GM19035 (cell line): ENCODE results near the gene GOLGA6L10.
A peak's percentile ranks its signal among the peaks of the same experiment; 100 is the strongest.
"Not testable (repeated sequence)": the region's sequence is repeated elsewhere in the genome, so short reads cannot be mapped to it uniquely, and the experiment has no call there.

Experiments used
- ATAC-seq: cut with Tn5 transposase; IDR thresholded peaks from one replicate; pipeline ENCODE4 v1.9.1; 2021; ENCODE audit not compliant: unreplicated experiment

The GOLGA6L10 gene, protein sequence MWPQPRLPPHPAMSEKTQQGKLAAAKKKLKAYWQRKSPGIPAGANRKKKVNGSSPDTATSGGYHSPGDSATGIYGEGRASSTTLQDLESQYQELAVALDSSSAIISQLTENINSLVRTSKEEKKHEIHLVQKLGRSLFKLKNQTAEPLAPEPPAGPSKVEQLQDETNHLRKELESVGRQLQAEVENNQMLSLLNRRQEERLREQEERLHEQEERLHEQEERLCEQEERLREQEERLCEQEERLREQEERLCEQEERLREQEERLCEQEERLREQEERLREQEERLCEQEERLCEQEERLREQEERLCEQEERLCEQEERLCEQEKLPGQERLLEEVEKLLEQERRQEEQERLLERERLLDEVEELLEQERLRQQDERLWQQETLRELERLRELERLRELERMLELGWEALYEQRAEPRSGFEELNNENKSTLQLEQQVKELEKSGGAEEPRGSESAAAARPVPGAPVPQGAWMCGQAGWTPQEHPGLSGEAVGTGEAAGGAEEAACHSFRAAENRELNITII

DNA sequence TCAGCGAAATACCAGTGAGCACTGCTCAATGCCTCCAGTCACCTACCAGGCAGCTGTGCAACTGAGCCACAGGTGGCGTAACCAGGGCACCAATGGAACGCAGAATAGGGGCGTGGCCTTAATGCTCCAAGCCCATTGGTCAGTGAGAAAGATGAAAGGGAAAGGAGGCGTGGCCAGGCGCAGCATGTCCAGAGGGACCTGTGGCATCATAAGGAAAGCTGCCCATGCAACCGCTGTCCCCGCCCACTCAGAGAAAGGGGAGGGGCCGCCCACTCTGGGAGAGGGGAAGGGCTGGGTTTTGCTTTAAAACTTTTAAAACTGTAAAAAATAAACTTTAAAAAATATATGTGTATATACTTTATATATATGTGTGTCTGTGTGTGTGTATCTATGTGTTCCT lies at the start of gene GOLGA6L10:
Gene GOLGA6L10 (minus strand): TSS at position 101 of the 400 bp plus-strand sequence. CDS start 100 bp downstream, at position 1.
- ATAC-seq = not testable (repeated sequence)

DNA sequence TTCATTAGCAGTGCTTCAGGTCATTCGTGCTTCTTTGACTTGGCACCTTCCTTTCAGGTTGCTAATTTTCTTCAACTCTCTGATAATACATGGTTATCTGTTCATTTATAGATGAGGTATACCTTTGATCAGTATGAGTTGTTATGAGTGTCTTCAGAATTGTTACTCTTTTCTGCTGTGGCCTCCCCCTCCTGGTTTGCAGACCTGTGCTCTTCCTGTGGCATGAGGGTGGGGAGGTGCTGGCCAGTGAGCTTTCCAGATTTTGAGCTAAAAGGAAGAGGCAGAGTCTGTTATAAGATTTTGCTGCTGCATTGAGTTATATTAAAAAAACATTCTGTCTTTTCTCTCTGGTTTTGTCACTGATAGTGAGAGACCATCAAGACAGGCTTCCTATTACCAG lies 49.5 kb upstream of the GOLGA6L10 start:
- ATAC-seq = no peak

DNA sequence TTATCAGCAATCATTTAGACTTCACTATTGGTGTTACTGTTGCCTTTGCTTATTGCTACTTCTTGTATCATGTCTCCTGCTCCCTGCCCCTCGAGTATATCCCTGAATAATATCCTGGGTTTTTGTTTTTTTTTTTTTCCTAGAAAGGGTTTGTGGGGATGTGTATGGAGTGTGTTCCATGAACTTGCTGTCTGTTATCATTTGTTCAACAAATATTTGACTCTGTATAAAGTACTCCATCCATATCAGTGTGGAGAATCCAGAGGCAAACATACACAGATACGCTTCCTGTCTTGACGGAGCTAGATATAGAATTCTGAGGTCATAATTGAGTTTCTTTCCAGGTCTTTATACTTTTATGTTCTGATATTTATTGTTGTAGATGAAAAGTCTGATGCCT lies 48.5 kb upstream of the GOLGA6L10 start:
- no peak for ATAC-seq

DNA sequence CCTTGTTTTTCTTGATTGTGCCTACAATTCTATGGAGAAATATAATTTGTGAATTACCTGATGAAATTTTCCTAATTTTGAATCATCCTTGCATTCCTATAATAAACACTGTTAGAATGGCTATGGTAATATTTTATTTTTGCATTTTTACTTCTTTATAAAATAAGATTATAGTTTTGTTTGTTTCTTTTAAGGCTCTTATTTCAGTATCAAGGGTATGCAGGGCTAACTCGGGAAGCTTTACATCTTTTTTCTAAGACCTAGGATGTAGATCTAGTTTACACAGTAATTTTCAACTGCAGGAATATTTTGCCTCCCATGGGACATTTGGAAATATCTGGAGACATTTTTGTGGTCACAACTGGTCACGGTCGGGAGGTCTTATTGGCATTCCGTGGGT lies 46.5 kb upstream of the GOLGA6L10 start:
- not testable (repeated sequence) for ATAC-seq

DNA sequence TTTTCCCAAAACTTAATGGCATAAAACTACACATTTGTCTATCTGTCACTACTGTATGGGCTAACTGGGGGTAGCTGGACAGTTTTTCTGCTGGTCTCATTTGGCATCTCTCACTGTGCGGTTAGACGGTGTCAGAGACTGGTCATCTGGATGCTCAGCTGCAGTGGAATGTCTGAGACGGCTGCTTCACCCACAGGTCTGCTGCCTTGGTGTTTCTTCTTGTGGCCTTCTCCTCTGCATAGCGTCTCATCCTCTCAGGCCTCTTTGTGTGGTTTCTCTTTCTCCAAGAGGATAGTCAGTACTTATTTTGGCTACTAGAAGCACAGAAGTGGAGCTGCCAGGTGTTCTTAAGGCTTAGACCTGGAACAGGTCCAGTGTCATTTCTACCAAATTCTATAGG lies 44.4 kb upstream of the GOLGA6L10 start:
- no peak for ATAC-seq

DNA sequence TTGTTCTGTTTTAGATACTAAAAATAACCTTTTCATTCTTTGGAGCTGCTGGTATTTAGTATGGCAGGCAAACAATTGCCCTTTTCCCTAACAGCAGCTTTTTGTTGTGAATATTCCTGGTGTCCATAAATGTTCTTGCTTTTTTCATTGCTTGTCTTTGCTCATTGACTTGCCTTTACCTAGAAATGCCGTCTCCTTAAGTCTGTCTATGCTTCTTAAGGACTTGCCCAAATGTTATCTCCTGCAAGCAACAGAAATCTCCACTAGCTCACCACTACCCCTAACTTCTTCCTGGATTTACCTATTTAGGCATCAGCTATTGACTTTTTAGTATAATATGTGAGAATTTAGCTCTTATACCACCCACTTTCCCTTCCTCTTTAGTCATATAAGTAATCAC lies 42.8 kb upstream of the GOLGA6L10 start:
- ATAC-seq = not testable (repeated sequence)

DNA sequence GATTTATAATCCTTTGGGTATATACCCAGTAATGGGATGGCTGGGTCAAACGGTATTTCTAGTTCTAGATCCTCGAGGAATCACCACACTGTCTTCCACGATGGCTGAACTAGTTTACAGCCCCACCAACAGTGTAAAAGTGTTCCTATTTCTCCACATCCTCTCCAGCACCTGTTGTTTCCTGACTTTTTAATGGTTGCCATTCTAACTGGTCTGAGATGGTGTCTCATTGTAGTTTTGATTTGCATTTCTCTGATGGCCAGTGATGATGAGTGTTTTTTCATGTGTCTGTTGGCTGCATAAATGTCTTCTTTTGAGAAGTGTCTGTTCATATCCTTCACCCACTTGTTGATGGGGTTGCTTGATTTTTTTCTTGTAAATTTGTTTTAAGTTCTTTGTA lies 40.9 kb upstream of the GOLGA6L10 start:
- not testable (repeated sequence) for ATAC-seq

DNA sequence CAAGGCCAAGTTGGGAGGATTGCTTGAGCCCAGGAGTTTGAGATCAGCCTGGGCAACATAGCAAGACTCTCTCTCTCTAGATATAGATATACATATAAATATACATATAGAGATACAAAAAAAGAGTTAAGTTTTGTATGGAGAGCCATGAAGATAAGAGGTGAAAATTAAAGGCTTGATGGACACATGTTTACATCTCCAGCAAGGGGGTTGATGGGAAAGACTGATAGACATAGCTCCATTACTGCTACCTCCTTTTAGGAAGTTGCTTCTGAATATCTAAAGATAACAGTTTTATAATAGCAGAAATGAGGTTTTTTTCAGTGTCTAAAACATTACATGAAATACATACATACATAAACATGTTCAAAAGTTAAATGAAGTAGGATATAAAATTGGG lies 37.9 kb upstream of the GOLGA6L10 start:
- ATAC-seq = not testable (repeated sequence)

DNA sequence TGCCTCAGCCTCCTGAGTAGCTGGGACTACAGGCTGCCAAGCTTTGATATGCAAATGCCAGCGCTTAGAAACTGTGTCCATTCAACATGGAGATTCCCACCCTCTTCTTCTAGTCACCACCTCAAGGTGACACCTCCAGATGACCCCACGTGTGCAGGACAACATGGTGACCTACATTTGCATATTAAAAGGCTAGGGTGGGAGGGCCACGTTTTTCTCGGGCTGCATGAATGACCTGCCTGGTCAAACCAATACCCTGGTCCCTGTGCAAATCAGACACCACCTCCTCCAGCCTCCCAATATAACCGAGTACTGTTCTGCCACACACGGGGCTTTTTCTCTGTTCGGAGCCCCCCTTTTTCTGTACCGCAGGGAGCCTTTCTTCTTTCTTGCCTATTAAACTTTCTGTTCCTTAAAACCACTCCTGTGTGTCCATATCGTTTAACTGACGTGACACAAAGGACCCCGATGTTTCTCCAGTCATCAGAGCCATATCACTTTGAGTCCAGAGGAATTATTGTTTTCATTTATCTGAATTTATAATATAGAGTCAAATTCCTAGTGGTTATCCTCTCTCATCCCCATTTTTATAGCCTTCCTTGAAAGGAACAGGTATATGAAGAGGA lies 32.2 kb upstream of the GOLGA6L10 start:
- ATAC-seq = not testable (repeated sequence)

DNA sequence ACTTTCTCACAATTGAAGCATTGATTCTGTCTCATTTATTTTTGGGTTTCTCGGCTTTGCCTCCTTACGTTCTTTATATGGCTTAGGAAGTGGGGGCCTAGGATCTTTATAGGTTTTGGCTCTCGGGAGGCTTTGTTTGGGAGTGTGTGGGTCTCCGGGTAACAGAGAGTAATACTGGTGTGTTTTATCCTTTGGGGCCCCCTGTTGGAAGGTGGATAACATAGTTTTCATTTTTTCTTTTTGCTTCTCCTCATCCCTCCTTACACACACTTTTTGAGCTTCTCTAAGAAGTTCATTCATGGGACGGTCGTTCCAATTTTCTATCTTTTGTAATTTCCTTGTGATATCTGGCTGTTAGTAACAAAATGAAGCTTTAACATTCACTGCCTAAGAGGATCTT lies 30.3 kb upstream of the GOLGA6L10 start:
- not testable (repeated sequence) for ATAC-seq

DNA sequence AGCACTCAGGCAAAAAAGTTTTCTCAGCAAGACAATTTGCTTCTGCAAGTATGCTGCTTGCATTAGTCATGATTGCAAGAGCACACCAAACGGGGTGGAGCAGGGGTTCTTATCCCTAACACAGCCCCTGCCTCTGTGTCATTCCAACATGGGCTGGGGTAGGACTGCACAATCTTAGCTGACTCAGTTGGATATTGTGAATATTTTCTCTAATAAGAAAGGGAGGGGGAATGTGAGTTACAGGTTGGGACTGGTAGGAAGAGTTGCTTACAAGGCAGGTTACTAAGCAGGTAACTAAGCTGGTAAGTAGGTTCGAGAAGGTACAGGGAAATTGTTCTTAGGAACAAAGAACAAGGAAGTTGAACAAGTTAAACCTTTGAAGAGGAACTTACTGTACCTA lies 24.4 kb upstream of the GOLGA6L10 start:
- not testable (repeated sequence) for ATAC-seq

DNA sequence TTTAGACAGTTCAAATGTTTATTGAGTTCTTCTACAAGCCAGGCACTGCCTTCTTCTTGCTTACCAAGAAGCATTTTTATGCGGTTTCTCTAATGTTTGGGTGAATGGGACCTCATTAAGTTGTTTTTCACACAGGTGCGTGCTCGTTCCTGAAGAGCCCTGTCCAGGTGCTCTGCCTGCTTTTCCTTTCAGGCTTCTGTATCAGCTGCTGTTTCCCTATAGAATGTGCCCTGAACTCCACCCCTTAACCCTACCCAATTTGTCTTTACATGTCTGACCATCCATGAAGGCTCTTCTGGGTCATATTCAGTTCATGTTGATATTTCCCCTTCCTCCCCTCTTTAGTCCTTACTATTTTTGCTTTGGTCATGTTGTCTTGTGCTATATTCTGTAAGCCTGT lies 22.4 kb upstream of the GOLGA6L10 start:
- no peak for ATAC-seq

DNA sequence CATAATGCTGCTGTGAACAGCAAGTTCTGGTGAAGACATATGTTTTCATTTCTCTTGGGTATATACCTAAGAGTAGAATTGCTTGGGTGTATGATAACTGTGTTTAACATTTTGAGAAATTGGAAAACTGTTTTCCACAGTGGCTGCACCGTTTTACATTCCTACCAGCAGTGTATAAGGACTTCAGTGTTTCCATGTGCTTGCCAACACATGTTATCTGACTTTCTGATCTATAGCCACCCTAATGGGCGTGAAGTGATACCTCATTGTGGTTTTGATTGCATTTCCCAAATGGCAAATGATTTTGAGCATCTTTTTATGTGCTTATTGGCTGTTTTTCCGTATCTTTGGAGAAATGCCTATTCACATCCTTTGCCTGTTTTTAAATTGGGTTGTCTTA lies 18.5 kb upstream of the GOLGA6L10 start:
- ATAC-seq = not testable (repeated sequence)

DNA sequence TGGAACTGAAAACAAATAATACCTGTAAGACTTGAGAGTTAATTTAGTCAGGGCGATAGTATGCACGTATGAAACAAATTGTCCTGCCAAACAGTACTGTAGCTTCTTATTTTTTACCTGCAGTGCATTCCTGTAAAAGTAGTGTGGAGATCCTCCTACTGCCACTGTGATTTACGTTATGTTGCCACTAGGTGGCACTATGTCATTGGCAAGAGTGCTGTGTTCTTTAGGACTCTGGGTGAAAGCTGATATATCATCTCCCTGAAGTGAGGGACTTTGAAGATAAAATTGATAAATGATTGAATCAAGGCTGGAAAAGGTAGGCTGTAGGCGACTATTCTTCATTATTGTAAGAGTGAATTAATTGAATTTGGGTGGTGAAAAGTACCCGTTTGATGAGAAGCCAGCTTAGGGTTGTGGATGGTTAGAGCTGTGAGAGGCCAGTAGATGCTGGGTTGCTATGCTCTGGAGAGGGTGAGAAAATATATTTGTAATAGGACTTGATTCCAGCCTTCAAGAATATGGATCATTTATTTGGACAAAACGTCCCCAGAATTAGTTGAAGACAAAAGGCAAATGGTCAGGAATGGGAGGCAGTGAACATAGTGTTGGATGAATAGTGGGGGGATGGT lies 16.5 kb upstream of the GOLGA6L10 start:
- ATAC-seq = peak; percentile 91

DNA sequence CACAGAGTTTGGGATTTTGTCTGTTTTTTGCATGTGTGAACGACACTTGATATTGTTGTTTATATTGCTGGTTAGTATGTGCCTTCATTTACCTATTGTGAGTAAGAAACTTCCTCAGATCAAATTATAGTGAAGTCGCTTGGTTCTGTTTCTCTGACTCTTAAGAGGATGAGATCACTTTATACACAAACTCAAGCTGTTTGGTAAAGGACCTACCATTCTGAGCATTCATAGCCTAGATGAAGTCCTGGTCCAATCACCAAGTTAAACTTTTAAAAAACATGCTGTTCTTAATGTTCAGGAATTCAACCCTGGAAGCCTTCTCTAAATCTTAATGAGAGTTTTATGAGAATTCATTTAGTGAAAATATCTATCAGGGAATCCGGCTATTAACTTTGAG lies 15.3 kb upstream of the GOLGA6L10 start:
- ATAC-seq = not testable (repeated sequence)

DNA sequence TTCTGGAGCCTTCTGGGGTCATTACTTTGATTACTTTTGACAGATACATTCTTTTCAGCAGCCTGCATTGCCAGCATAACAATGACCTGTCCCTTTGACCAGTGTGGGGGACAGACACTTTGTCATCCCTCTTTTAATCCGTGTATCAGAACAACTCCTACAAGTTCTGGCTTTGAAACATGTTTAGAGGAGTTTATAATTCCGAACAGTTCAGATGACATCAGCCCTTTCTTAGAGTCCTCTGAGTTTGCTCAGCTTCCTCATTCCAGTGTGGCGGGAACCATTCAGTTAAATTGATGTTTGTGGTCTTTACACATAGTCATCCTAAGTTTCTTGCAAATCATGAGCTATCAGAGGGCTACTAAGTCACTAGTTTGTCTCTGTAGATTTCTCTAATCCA lies 13.5 kb upstream of the GOLGA6L10 start:
- ATAC-seq = not testable (repeated sequence)

DNA sequence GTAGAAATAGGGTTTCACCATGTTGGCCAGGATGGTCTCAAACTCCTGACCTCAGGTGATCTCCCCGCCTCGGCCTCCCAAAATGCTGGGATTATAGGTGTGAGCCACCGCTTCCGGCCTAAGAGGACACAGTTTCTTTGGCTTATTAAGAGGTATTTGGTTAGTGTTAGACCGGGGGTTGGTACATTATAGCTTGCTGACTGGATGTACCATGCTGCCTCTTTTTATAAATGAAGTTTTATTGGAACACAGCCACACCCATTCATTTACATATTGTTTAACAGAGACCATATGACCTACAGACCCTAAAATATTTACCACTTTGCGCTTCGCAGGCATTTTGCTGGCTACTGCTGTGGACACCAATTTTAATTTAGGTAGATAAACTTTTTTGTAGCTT lies 11.3 kb upstream of the GOLGA6L10 start:
- not testable (repeated sequence) for ATAC-seq

DNA sequence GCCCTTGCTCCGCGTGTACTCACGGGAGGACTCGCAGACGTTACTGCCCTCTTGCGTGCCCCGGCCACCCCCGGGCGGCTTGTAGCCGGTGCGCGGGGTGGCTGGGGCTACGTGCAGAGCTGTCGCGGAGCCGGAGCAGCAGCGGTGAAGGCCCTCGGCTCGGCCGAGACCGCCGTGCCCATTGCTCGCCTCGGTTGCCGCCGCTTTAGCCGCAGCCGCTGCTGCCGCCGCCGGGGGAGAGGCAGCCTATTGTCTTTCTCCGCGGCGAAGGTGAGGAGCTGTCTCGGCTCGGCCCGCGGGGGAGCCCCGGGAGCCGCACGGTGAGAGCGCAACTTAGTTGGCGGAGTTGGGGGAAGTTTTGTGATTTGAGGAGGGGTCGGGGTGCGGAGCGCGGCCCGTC lies 5.8 kb upstream of the GOLGA6L10 start:
- not testable (repeated sequence) for ATAC-seq

DNA sequence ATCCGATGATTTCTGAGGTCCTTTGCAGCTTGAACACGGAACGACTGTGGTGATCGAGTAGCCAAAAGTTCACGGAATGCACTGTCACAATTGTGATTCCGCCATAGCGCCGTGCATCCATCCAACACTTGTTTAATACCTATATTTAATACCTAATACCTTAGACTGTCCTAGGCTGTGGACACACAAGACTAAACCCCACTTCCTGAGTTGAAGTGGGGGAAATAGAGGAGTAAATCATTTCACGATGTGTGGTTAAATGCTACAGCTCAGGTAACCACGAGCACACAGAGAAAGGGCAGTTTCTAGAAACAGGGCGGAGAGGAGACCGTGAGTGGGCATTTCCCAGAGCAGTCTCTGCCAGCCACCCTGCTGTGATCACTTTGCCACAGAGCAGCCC lies 5.3 kb upstream of the GOLGA6L10 start:
- ATAC-seq = not testable (repeated sequence)

DNA sequence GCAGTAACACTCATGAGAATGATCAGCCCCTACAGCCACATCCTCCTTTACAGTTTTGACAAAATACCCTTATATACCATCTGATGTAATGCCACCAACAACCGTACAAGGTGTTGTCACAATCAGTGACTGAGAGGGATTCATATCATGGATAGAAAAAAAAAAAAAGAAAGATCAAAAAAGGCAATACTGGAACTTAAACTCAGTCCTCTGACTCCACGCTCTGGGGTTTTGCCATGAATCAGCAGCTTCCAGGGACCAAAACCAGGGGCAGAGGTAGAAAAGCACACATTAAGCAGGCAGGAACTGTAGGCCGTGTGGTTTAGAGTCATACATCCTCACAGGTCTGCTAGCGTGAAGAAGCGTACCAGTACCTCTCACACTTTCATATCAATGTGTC lies 1.6 kb downstream of the GOLGA6L10 start:
- not testable (repeated sequence) for ATAC-seq

DNA sequence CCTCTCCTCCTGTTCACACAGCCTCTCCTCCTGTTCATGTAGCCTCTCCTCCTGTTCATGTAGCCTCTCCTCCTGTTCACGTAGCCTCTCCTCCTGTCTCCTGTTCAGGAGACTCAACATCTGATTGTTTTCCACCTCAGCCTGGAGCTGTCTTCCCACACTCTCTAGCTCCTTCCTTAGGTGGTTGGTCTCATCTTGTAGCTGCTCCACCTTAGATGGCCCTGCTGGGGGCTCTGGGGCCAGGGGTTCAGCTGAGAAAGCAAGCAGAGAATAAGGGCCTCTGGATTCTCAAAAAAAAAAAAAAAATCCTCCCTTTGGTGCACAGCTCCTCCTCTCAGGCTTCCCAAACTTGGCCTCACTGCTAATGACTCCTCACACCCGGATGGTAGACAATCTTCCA lies 4.1 kb downstream of the GOLGA6L10 start:
- ATAC-seq = not testable (repeated sequence)

DNA sequence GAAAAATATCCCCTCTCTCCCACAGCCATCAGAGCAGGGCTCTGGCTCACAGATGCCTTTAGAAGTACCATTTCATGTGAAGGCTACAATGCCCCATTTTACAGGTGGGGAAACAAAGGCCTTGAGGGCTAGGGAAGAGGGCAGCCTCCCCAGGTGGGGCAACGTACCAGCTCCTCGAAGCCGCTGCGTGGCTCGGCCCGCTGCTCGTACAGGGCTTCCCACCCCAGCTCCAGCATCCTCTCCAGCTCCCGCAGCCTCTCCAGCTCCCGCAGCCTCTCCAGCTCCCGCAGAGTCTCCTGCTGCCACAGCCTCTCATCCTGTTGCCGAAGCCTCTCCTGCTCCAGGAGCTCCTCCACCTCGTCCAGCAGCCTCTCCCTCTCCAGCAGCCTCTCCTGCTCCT lies 4.9 kb downstream of the GOLGA6L10 start:
- not testable (repeated sequence) for ATAC-seq
